Common myeloid progenitor, CD34-positive (primary cell): ENCODE data around the gene REXO1.

Experiments
- CTCF ChIA-PET: fragments of 350-600 bp; sonication (Branson Sonifier 250); formaldehyde crosslinking; loops from one replicate; lab custom pipeline; 2021; ENCODE audit warnings: antibody characterized with exemption; lab: Charles Lee
- POLR2A ChIA-PET: fragments of 350-600 bp; sonication (Branson Sonifier 250); formaldehyde crosslinking; loops from one replicate; lab custom pipeline; 2021; ENCODE audit warnings: antibody characterized with exemption; lab: Charles Lee
- DNase-seq, 3 donors: peaks; one replicate each; pipeline versions ENCODE4 v3.0.0 to v3.0.0-alpha.2; 2013
- H3K27ac ChIP-seq, 2 experiments: 1 replicate in 1 of 2; 2 replicates in 1 of 2; pipeline ENCODE4 v1.7.0; 2013; ENCODE audit warnings: inconsistent platforms in 2 of 2, low read length in 2 of 2, mild to moderate bottlenecking in 2 of 2, low read depth in 1 of 2, moderate library complexity in 1 of 2; ENCODE audit not compliant: severe bottlenecking in 2 of 2, insufficient read depth in 1 of 2, poor library complexity in 1 of 2
- H3K27me3 ChIP-seq, 5 experiments: replicated peaks in 2 of 5; 1 replicate in 3 of 5; 2 replicates in 2 of 5; pipeline versions ENCODE4 v1.6.1 to v1.7.0; 2013; ENCODE audit warnings: low read length in 4 of 5, mild to moderate bottlenecking in 2 of 5, moderate library complexity in 2 of 5, inconsistent platforms in 1 of 5; ENCODE audit not compliant: insufficient read depth in 5 of 5, control insufficient read depth in 4 of 5
- H3K36me3 ChIP-seq, 4 experiments: 1 replicate in 2 of 4; 2 replicates in 2 of 4; pipeline versions ENCODE4 v1.6.1 to v1.7.0; 2013; ENCODE audit warnings: low read length in 3 of 4, control low read depth in 1 of 4, mild to moderate bottlenecking in 1 of 4; ENCODE audit not compliant: control insufficient read depth in 4 of 4, insufficient read depth in 4 of 4
- H3K4me1 ChIP-seq, 4 experiments: 1 replicate in 3 of 4; 2 replicates in 1 of 4; pipeline versions ENCODE4 v1.6.1 to v1.7.1; 2013; ENCODE audit warnings: low read length in 3 of 4, mild to moderate bottlenecking in 3 of 4, control low read depth in 1 of 4, inconsistent platforms in 1 of 4, moderate library complexity in 1 of 4; ENCODE audit not compliant: control insufficient read depth in 4 of 4, insufficient read depth in 4 of 4; ENCODE audit errors: control extremely low read depth in 1 of 4
- H3K4me3 ChIP-seq, 7 experiments: 1 replicate in 4 of 7; 2 replicates in 3 of 7; pipeline versions ENCODE4 v1.5.1 to v1.7.0; 2013; ENCODE audit warnings: mild to moderate bottlenecking in 7 of 7, low read length in 6 of 7, moderate library complexity in 6 of 7, inconsistent platforms in 2 of 7, low read depth in 2 of 7, control low read depth in 1 of 7; ENCODE audit not compliant: insufficient read depth in 4 of 7, control insufficient read depth in 1 of 7; ENCODE audit errors: extremely low read depth in 1 of 7
- H3K9me3 ChIP-seq, 5 experiments: 1 replicate in 4 of 5; 2 replicates in 1 of 5; pipeline versions ENCODE4 v1.6.1 to v1.7.1; 2013; ENCODE audit warnings: low read length in 4 of 5, mild to moderate bottlenecking in 2 of 5, inconsistent platforms in 1 of 5, low read depth in 1 of 5, moderate library complexity in 1 of 5; ENCODE audit not compliant: control insufficient read depth in 4 of 5, insufficient read depth in 2 of 5; ENCODE audit errors: control extremely low read depth in 1 of 5
- WGBS: methylation state at CpG from one replicate; pipeline ENCODE4 v1.1.5; 2013; ENCODE audit not compliant: insufficient coverage; 5-methylcytosine and 5-hydroxymethylcytosine counted together

The REXO1 gene

GRCh38 chr19:1790054-1790792 is 58.1 kb downstream of the REXO1 start:
- H3K27ac ChIP-seq: no peak overlapping the region
- peaks cover 0 to 36% (median 8%) of the 10 kb centered on the region in 5 experiments for H3K27me3 ChIP-seq
- DNase-seq: no peak
- WGBS: 64% methylated on average over 2 of the region's 7 CpGs
- H3K4me1 ChIP-seq: peaks cover 0 to 7% (median 3%) of the 10 kb centered on the region in 4 experiments
- H3K36me3 ChIP-seq: no peaks in the 10 kb centered on the region
- ChIA-PET CTCF (interaction anchor here (1.0 kb wide), 2 partner anchors 10 to 19 kb away, joined by 3 read pairs; no protein-coding TSS in a partner anchor), POLR2A (no interaction called here)
- peaks cover 0 to 5% (median 0%) of the 10 kb centered on the region in 5 experiments for H3K9me3 ChIP-seq
- H3K4me3 ChIP-seq: no peak overlapping the region

DNA sequence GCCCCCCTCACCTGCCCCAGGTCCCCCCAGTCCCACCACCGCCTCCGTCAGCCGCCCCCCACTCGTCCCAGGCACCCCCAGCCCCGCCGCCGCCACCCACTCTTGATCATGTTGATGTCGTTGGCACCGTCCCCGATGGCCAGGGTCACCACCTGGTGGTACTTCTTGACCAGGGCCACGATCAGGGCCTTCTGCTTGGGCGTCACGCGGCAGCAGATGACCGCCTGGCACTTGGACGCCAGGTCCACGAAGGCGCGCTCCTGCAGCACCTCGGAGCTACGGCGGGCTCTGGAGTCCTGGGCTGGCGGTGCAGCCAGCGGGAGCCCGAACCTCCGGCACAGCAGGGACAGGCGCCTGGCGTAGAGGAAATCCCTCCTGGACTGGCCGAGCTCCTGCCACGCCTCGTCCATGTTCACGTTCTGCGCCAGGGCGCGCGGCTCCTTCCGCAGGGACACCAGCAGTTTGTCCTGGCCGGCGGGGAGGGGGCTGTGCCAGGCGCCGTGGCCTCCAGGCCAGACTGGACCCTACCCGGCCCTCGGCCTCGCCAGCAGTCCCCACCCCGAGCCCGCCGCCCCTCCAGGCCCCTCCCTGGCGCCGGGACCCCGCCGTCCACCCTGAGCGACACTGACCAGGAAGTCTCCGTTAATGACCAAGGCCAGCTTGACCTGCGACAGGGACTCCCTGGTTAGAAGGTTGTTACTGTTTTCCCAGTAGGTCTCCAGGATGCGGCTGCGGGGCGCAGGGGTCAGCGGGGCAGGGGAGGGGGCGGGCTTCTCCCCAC is 58.8 kb downstream of the REXO1 start:
- peaks cover 0 to 7% (median 2%) of the 10 kb centered on the region in 4 experiments for H3K4me1 ChIP-seq
- POLR2A ChIA-PET: no interaction called here
- peaks cover 0 to 40% (median 8%) of the 10 kb centered on the region in 5 experiments for H3K27me3 ChIP-seq
- no peak overlapping the region for H3K27ac ChIP-seq
- CTCF ChIA-PET: interaction anchor here (0.6 to 1.0 kb wide), 5 partner anchors 9 to 117 kb away, joined by 3 to 4 read pairs (median 3); no protein-coding TSS in a partner anchor
- no peak for DNase-seq
- 14% methylated on average over 41 of the region's 59 CpGs for WGBS
- H3K4me3 ChIP-seq: peak overlapping the region in 1 of 7 experiments; percentile 36
- H3K9me3 ChIP-seq: peaks cover 0 to 5% (median 0%) of the 10 kb centered on the region in 5 experiments
- no peaks in the 10 kb centered on the region for H3K36me3 ChIP-seq

DNA sequence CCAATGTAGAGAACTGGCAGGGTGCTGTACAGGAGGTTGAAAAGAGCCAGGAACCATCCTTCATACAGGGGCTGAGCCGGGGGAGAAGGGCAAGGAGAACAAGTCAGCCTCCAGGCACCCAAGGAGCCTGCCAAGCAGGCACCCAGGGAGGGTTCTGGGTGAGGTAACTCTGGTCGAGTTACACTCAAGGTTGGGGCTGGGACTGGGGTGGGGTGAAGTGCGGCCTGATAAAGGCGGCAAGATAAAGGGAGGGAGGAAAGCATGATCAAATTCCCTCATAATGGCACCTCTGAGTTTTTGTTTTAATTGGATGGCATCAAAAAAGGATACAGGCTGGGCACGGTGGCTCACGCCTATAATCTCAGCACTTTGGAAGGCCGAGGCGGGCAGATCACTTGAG is 61.2 kb downstream of the REXO1 start:
- DNase-seq: no peak
- peaks cover 0 to 14% (median 3%) of the 10 kb centered on the region in 4 experiments for H3K4me1 ChIP-seq
- no peaks in the 10 kb centered on the region for H3K36me3 ChIP-seq
- 89% methylated on average over 7 of the region's 8 CpGs for WGBS
- ChIA-PET POLR2A (no interaction called here), CTCF (interaction anchor here (0.9 to 1.7 kb wide), 3 partner anchors 28 to 48 kb away, joined by 3 to 4 read pairs (median 3); no protein-coding TSS in a partner anchor)
- H3K27ac ChIP-seq: no peak overlapping the region
- no peak overlapping the region for H3K4me3 ChIP-seq
- peaks cover 0 to 61% (median 9%) of the 10 kb centered on the region in 5 experiments for H3K27me3 ChIP-seq
- peaks cover 0 to 12% (median 8%) of the 10 kb centered on the region in 5 experiments for H3K9me3 ChIP-seq

DNA sequence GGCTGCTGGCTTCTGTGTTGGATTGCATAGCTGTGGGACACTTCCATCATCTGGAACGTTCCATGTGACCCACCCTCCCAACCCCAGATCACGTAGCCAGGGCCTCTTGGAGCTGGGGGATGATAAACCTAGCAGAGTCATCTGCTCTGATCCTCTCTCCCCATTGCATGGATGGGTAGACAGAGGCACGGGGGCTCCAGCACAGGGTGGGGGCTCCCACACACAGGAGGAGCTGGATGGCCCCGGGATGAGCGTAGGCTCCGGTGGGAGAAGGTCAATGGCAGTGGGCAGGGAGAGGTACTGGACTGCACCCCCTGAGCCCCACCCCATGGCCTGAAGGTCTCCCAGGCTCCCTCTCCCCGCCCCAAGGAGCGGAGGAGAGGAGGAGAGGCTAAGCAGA is 61.6 kb downstream of the REXO1 start:
- Histone ChIP-seq H3K9me3 (peaks cover 0 to 16% (median 12%) of the 10 kb centered on the region in 5 experiments), H3K36me3 (no peaks in the 10 kb centered on the region), H3K27me3 (peaks cover 2 to 65% (median 12%) of the 10 kb centered on the region in 5 experiments), H3K4me1 (peaks cover 0 to 14% (median 3%) of the 10 kb centered on the region in 4 experiments), H3K27ac (no peak overlapping the region), H3K4me3 (no peak overlapping the region)
- ChIA-PET POLR2A (no interaction called here), CTCF (interaction anchor here (0.9 to 6.8 kb wide), 2 partner anchors 9 to 43 kb away, joined by 3 to 63 read pairs; no protein-coding TSS in a partner anchor)
- WGBS: 100% methylated on average over 1 of the region's 8 CpGs
- DNase-seq: no peak

GRCh38 chr19:1785310-1785709 is 63.0 kb downstream of the REXO1 start:
- CTCF ChIA-PET: interaction anchor here (1.1 to 6.8 kb wide), 2 partner anchors 10 to 45 kb away, joined by 3 to 63 read pairs; no protein-coding TSS in a partner anchor
- WGBS: 96% methylated on average over 17 of the region's 19 CpGs
- POLR2A ChIA-PET: no interaction called here
- DNase-seq: no peak
- Histone ChIP-seq H3K27ac (no peak overlapping the region), H3K27me3 (peaks cover 4 to 68% (median 12%) of the 10 kb centered on the region in 5 experiments), H3K36me3 (no peaks in the 10 kb centered on the region), H3K4me3 (no peak overlapping the region), H3K4me1 (peaks cover 0 to 14% (median 3%) of the 10 kb centered on the region in 4 experiments), H3K9me3 (peaks cover 0 to 16% (median 11%) of the 10 kb centered on the region in 5 experiments)

DNA sequence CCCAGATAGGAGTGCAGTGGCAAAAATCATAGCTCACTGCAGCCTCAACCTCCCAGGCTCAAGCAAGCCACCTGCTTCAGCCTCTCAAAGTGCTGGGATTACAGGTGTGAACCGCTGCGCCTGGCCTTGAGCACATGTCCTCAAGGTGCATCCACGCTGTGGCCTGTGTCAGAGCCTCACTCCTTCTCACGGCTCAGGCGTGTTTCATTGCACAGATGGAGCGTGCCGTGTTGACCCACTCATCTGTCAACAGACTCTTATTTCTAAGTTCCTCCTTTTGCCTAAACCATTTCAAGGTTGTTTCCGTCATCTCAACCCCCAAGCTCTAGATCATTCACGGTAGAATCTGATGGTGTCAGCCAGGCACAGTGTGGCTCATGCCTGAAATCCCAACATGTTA is 64.4 kb downstream of the REXO1 start:
- peaks cover 0 to 7% (median 2%) of the 10 kb centered on the region in 4 experiments for H3K4me1 ChIP-seq
- H3K9me3 ChIP-seq: peaks cover 0 to 16% (median 11%) of the 10 kb centered on the region in 5 experiments
- 31% methylated on average over 9 of the region's 9 CpGs for WGBS
- POLR2A ChIA-PET: interaction anchor here (0.6 kb wide), 1 partner anchor 42 kb away, joined by 3 read pairs; no protein-coding TSS in a partner anchor
- H3K4me3 ChIP-seq: no peak overlapping the region
- no peaks in the 10 kb centered on the region for H3K36me3 ChIP-seq
- CTCF ChIA-PET: interaction anchor here (0.6 to 6.8 kb wide), 6 partner anchors 12 to 178 kb away, joined by 3 to 63 read pairs (median 3); no protein-coding TSS in a partner anchor
- peaks cover 4 to 76% (median 17%) of the 10 kb centered on the region in 5 experiments for H3K27me3 ChIP-seq
- DNase-seq: peak in 2 of 3 donors; percentile 68 to 72
- H3K27ac ChIP-seq: no peak overlapping the region
